Mucosa of rectum (tissue), 2 donors: Measurements from ENCODE around the gene TDRD7.
A peak's percentile ranks its signal among the peaks of the same experiment; 100 is the strongest.

Source experiments
- H3K27ac ChIP-seq, 2 donors: one replicate each; pipeline ENCODE4 v1.7.0; 2013; ENCODE audit warnings: inconsistent platforms in 2 of 2, low read depth in 2 of 2, low read length in 2 of 2
- H3K27me3 ChIP-seq, 2 donors: one replicate each; pipeline ENCODE4 v1.7.0; 2013; ENCODE audit warnings: low read length in 2 of 2; ENCODE audit not compliant: control insufficient read depth in 2 of 2, insufficient read depth in 2 of 2
- H3K36me3 ChIP-seq, 2 donors: one replicate each; pipeline ENCODE4 v1.7.0; 2013; ENCODE audit warnings: low read length in 2 of 2; ENCODE audit not compliant: control insufficient read depth in 2 of 2, insufficient read depth in 2 of 2
- H3K4me1 ChIP-seq, 2 donors: one replicate each; pipeline ENCODE4 v1.7.0; 2013; ENCODE audit warnings: low read length in 2 of 2, mild to moderate bottlenecking in 1 of 2; ENCODE audit not compliant: control insufficient read depth in 2 of 2, insufficient read depth in 2 of 2
- H3K4me3 ChIP-seq, 2 donors: one replicate each; pipeline ENCODE4 v1.7.0; 2013; ENCODE audit warnings: low read length in 2 of 2
- H3K9ac ChIP-seq, 2 donors: one replicate each; pipeline ENCODE4 v1.7.0; 2013; ENCODE audit warnings: low read length in 2 of 2, low read depth in 1 of 2, mild to moderate bottlenecking in 1 of 2
- H3K9me3 ChIP-seq, 2 donors: one replicate each; pipeline ENCODE4 v1.7.0; 2013; ENCODE audit warnings: low read length in 2 of 2; ENCODE audit not compliant: control insufficient read depth in 2 of 2
- donor health status: healthy.
- donor health status: Normal muscosa, but diverticular disease.

TDRD7 gene

DNA sequence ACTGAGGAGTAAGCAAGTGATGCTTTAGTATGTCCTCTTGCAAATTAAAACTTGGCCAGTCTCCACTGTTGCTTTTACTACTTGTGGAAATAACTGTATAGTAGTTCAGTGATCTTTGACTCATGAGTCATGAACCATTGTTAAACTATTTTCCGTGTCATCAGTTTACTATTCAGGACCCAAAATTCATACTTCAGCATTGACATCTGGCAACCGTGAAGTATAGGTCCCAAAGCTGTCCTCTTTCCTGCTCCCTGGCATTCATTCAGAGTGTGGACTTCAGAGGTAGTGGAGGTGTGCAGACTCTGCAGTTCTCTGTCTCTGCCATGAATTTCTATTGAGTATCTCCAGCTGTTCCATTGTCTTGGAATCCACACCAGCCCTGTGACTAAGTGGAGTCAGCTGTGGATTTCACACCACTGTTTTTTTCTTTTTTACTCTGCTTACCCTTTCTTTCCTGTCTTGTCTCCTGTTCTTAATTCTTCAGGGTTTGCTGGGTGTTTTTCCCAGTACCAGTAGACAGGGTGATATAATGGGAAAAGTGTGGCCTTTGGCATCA, 7.5 kb downstream of the TDRD7 start:
- H3K9me3 ChIP-seq: no peaks in the 10 kb centered on the region
- no peaks in the 10 kb centered on the region for H3K36me3 ChIP-seq
- H3K27ac ChIP-seq: peak overlapping the region; percentile 19 to 53
- H3K4me3 ChIP-seq: no peak overlapping the region
- no peak overlapping the region for H3K9ac ChIP-seq
- H3K27me3 ChIP-seq: no peaks in the 10 kb centered on the region
- H3K4me1 ChIP-seq: peaks cover 12 to 19% of the 10 kb centered on the region in 2 donors

DNA sequence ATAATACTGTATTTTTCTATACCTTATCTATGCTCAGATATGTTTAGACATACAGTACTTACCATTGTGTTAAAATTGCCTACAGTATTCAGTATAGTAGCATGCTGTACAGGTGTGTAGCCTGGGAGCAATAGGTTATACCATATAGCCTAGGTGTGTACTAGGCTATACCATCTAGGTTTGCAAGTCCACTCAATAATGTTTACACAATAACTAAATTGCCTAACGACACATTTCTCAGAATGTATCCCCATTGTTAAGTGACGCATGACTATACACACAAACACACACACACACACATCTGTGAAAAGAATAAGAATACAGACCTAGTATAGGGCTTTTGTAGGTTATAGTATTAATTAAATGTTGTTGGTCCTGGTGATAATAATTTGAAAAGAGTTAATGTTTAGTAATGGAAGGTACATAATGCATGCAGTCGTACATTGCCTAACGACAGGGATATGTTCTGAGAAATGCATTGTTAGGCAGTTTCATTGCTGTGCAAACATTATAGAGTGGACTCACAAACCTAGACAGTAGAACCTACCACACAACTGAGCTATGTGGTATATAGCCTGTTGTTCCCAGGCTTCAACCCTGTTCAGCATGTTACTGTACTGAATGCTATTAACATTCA, 13.6 kb downstream of the TDRD7 start:
- H3K36me3 ChIP-seq: peaks cover 13 to 24% of the 10 kb centered on the region in 2 donors
- H3K4me1 ChIP-seq: peaks cover 7 to 15% of the 10 kb centered on the region in 2 donors
- H3K4me3 ChIP-seq: peak overlapping the region in 1 of 2 donors; percentile 11
- no peak overlapping the region for H3K9ac ChIP-seq
- peak overlapping the region; percentile 45 to 70 for H3K27ac ChIP-seq
- H3K9me3 ChIP-seq: no peaks in the 10 kb centered on the region
- H3K27me3 ChIP-seq: no peaks in the 10 kb centered on the region

DNA sequence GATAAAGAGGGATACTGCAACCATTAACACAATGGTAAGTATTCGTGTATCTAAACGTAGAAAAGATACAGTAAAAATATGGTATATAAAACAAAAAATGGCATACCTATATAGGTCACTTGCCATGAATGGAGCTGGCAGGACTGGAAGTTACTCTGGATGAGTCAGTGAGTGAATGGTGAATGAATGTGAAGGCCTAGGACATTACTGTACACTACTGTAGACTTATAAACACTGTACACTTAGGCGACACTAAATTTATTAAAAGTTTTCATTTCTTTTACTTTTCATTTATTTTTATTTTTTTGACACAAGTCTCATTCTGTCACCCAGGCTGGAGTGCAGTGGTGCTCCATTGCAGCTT, 14.1 kb downstream of the TDRD7 start:
- Histone ChIP-seq H3K27me3 (no peaks in the 10 kb centered on the region), H3K9ac (no peak overlapping the region), H3K4me1 (peaks cover 7 to 15% of the 10 kb centered on the region in 2 donors), H3K36me3 (peaks cover 16 to 29% of the 10 kb centered on the region in 2 donors), H3K9me3 (no peaks in the 10 kb centered on the region), H3K27ac (peak overlapping the region; percentile 45 to 70), H3K4me3 (no peak overlapping the region)

DNA sequence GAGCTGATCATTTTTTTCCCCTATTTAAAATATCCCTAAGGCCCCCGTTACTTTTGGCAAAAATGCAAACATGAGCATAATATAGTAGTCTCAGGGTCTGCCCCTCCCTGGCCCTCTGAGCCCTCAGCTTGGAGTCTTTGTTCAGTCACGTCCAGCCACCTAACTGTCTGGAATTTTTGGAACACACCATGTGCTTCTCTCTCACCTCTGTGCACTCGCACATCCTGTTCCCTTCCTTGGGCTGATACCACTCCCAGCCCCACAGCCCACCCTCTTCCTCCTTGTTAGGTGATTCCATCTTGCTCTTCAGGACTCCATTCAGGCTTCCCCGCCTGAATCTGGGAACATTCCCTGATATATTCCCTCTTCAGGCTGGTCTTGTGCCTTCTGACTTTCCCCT, 16.0 kb downstream of the TDRD7 start:
- no peak overlapping the region for H3K27ac ChIP-seq
- peaks cover 7 to 15% of the 10 kb centered on the region in 2 donors for H3K4me1 ChIP-seq
- no peaks in the 10 kb centered on the region for H3K27me3 ChIP-seq
- no peaks in the 10 kb centered on the region for H3K9me3 ChIP-seq
- no peak overlapping the region for H3K9ac ChIP-seq
- peaks cover 33 to 41% of the 10 kb centered on the region in 2 donors for H3K36me3 ChIP-seq
- H3K4me3 ChIP-seq: no peak overlapping the region

DNA sequence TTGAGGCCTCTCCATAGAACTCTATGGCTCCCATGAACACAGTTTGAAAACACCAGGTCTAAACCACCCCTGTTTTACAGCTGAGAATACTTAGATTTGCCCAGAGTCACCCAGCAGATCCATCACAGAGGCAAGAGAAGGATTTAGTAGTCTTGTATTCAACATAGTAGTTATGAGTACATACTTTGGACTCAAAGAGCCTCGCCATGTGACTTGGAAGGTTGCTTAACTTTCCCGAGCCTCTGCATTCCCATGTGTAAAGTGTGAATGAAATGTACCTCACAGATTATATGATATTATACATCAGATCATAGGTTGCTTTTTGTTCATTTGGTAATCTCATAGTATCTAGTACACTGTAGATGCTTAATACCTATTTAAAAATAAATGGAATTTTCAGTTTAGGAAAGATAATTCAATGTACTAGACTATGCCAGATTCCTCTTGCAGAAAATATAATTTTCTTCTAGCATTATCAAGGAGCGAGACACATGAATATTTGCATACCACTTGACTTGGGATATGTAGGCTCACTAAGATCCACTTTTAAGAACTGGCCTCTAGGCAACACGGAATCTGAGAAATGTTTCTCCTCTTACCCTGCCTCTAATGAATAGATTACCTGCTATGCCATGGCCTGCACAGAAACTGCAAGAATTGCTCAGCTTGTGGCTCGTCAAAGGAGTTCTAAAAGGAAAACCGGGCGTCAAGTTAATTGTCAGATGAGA, 18.6 kb downstream of the TDRD7 start:
- Histone ChIP-seq H3K27me3 (no peaks in the 10 kb centered on the region), H3K27ac (no peak overlapping the region), H3K4me1 (peaks cover 7 to 8% of the 10 kb centered on the region in 2 donors), H3K36me3 (peaks cover 42 to 53% of the 10 kb centered on the region in 2 donors), H3K9ac (no peak overlapping the region), H3K4me3 (no peak overlapping the region), H3K9me3 (no peaks in the 10 kb centered on the region)

DNA sequence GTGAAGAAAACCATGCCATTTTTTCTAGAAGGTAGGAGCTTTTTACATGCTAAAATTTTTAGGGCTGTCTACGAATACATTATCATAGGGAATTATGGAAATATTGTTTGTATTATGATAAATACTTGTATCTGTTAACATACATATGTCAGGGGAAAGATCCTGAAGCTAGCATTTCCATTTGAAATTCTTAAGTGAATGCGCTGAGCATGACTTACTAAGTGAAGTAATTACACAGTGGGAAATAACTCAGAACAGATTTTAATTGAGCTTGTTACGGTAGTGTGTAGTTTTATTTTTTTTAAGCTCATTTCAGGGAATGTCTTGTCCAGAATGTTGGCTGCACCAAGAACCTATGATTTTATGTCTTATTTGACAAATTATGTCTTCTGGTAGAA, 19.1 kb downstream of the TDRD7 start:
- Histone ChIP-seq H3K36me3 (peaks cover 42 to 53% of the 10 kb centered on the region in 2 donors), H3K9me3 (no peaks in the 10 kb centered on the region), H3K4me1 (peaks cover 3 to 4% of the 10 kb centered on the region in 2 donors), H3K4me3 (no peak overlapping the region), H3K27ac (no peak overlapping the region), H3K27me3 (no peaks in the 10 kb centered on the region), H3K9ac (no peak overlapping the region)

DNA sequence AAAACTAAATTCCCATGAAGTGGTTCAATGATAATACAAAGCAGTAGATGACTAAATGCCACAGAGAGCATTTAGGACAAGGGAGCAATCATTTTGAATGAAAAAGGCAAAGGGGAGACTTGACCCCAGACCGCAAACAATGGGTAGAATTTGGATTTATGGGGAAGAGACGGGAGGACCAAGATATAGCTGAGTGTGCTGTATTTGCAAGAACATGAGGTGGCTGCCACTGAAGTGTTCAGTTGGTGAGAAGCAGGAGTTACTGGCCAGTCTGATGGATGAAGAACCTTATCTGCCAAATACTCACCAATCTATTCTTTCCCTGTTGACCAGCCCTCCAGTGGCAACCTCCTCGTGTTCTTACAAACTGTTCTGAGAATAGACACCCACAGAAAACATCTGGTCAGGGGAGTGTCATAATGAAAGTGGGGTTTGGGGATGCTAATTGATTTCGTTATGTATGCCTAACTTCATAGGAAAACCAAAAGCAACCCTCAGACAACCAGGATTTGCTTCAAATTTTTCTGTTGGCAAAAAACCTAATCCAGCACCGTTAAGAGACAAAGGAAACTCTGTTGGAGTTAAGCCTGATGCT, 19.8 kb downstream of the TDRD7 start:
- no peaks in the 10 kb centered on the region for H3K4me1 ChIP-seq
- H3K9ac ChIP-seq: no peak overlapping the region
- H3K9me3 ChIP-seq: no peaks in the 10 kb centered on the region
- no peaks in the 10 kb centered on the region for H3K27me3 ChIP-seq
- no peak overlapping the region for H3K4me3 ChIP-seq
- H3K27ac ChIP-seq: no peak overlapping the region
- H3K36me3 ChIP-seq: peaks cover 42 to 53% of the 10 kb centered on the region in 2 donors

DNA sequence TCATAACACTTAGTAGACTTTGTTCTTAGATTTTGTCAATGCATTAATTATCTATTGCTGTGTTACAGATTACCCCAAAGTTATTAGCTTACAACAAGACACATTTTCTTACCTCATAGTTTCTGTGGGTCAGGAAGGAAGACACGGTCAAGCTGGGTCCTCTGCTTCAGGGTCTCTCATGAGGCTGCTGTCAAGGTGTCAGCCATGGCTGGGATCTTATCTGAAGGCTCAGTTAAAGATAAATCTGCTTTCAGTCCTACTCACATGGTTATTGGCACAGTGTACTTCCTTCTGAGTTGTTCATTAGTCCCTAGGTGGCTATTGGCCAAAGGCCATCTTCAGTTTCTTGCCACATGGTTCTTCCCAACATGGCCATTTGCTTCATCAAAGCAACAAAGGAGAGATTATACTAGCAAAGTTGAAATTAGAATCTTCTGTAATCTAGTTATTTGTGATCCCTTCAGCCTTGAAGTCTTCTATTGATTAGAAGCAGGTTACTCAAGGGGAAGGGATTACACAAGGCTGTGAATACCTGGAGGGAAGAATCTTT, 25.2 kb downstream of the TDRD7 start:
- Histone ChIP-seq H3K9me3 (no peaks in the 10 kb centered on the region), H3K27me3 (no peaks in the 10 kb centered on the region), H3K36me3 (peaks cover 22 to 32% of the 10 kb centered on the region in 2 donors), H3K27ac (no peak overlapping the region), H3K9ac (no peak overlapping the region), H3K4me3 (no peak overlapping the region), H3K4me1 (no peaks in the 10 kb centered on the region)

DNA sequence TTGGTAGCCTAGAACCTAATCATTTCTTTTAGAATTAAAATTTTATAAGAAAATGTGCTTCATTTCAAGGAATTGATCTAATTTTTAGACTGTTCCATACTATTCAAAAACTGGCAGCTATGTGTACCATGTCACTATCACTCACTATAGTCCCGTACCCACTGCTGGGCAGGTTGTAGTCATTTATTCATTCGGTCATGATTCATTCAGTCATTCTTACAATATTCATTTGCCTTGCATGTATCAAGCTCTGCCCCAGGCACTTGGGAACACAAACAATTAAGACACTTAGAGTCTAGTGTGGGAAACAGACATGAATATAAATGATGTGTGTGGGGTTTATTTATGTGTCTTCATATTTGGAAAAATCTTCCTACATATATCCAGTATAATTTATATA, 26.4 kb downstream of the TDRD7 start:
- Histone ChIP-seq H3K36me3 (peaks cover 20 to 27% of the 10 kb centered on the region in 2 donors), H3K9ac (no peak overlapping the region), H3K27ac (no peak overlapping the region), H3K4me3 (no peak overlapping the region), H3K27me3 (no peaks in the 10 kb centered on the region), H3K4me1 (no peaks in the 10 kb centered on the region), H3K9me3 (no peaks in the 10 kb centered on the region)

DNA sequence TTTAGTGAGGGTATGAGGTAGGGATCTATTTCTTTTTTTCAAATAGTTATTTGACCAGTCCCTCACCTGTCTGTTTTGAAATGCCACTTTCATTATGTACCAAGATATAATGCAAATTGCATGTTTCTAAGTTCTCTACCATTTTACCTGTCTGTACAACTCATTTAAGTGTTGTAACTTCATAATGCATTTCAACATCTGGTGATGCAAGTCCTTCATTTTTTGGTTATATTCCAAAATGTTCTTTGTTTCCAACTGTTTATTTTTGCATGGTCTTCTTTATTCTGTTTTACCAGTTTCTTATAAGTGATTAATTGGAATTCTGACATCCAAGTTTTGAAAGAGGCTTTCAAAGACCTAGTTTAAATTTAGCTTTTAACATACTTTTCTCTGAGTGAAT, 26.8 kb downstream of the TDRD7 start:
- no peaks in the 10 kb centered on the region for H3K9me3 ChIP-seq
- no peaks in the 10 kb centered on the region for H3K4me1 ChIP-seq
- no peak overlapping the region for H3K4me3 ChIP-seq
- H3K27ac ChIP-seq: no peak overlapping the region
- H3K9ac ChIP-seq: no peak overlapping the region
- no peaks in the 10 kb centered on the region for H3K27me3 ChIP-seq
- H3K36me3 ChIP-seq: peaks cover 20 to 25% of the 10 kb centered on the region in 2 donors
